HG02943 (cell line): ENCODE measurements around the gene NPTN.
"Not testable (repeated sequence)": the region's sequence is repeated elsewhere in the genome, so short reads cannot be mapped to it uniquely, and the experiment has no call there.

Experiments
- ATAC-seq: cut with Tn5 transposase; IDR thresholded peaks from one replicate; pipeline ENCODE4 v1.9.1; 2021; ENCODE audit warnings: mild to moderate bottlenecking, low read depth, moderate library complexity; ENCODE audit not compliant: unreplicated experiment

NPTN gene

DNA sequence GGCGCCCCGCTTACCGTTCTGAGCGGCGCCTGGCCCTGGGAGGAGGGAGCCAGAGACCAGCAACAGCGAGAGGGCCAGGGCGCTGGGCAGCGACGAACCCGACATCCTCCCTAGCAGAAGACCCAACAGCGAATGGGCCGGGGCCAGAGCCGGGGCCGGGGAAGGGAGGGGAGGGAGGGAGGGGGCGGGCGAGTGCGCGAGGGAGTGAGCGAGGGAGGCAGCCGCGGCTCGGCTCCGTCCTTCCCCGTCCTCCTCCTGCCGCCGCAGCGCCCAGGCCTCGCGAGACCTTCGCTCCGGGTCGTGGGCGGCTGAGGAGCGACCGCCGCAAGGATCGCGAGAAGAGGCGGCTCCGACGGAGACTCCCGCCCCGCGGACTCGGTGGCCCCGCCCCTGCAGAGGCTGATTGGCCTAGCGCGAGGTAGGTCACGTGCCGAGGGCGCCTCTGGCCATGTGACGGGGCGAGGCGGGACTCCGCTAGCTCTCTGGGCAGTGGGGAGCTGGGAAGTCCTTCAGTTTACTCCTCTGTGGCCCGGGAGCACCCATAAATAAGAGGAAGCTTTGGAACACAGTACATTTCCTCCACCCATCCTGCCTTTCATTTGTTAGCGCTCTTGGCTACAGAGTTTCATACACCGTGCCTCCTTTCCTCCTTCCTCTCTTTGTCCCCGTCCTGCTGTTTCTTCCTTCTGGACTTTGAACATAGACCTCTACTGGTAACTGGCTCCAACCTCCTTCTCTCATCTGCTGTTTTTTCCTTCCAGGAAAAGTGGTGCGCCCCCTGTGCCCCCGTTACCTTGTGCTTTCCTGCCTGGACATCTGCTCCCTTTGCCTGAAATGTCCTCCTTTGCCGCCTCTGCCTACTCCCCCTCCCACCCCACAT is at the start of gene NPTN:
TSS of gene NPTN (minus strand) at position 279 of the 880 bp plus-strand sequence. CDS start at position 105, 174 bp downstream.
- ATAC-seq = peak; percentile 88

DNA sequence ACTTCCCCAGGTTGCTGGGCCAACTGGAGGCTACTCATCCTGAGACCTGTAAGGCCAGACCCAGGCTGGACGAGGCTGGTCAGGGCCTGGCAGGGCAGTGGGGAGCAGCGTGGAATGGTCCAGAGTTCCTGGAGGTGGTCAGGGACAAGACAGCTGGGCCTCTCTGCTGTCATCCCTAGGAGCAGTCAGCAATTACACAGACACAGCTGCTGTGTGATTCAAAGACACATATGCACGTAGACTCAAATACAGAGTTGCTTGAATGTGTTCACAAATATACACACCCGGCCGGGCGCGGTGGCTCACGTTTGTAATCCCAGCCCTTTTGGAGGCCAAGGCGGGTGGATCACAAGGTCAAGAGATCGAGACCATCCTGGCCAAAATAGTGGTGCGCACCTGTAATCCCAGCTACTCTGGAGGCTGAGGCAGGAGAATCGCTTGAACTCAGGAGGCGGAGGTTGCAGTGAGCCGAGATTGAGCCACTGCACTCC is 49.5 kb upstream of the NPTN start:
- no peak for ATAC-seq

DNA sequence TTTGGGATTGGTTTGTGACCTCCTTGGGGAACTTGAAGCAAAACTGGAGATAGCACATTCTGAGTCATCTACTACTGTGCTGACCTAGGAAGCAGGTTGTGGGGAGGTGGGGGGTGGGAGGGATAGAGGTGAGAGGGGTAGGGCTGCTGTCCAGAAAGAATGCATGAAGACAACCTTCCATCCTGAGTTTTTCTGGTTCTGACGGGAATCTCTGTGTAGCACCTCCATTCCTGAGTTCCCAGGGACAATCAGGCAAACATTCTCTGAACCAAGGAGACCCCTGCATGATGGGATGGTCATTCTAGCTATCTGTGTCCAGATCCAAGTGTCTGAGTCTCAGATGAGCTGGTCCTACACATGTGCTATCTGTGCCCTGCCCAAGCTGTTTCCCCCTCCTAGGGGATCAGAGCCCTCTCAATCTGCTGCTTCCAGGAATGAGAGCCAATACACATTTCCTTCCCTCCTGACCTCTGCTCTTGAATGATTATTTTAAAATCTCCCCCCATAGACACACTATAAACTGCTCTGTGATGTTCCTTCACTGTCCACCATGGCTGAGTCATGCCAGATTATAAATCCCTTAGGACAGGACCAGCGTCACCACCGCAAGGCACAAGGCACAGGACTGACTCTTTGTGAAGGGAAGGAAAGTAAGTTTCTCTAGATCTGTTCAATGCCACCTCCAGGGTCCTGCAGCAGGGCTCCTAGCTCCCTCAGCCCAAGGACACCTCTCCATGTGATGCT is 48.8 kb upstream of the NPTN start:
- ATAC-seq = no peak

DNA sequence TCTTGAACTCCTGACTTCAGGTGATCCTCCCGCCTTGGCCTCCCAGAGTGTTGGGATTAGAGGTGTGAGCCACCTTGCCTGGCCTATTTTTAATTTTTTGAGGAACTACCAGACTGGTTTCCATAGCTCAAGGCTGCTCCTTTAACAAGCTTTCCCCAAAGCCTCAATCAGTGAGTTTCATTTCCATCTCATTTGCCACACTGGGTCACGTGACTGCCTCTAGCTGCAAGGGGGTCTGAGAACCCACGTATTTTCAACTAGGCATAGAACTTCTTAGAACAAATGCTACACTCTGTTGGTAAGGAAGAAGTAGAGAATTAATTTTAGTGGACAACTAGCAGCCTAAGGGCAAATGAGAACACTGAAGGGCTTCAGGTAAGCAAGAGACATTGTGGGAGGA is 47.9 kb upstream of the NPTN start:
- no peak for ATAC-seq

DNA sequence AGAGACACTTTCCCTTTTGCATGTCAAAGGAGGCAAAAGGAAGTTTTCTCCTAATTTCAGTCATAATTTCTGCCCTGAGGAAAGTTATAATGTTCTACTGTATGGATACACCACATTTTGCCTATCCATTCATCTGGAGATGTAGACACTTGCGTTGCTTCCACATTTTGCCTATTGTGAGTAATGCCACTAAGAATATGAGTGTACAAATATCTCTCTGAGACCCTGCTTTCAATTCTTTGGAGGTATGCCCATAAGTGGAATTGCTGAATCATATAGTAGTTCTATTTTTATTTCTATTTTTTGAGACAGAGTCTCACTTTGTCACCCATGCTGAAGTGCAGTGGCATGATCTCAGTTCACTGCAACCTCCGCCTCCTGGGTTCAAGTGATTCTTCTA is 47.4 kb upstream of the NPTN start:
- ATAC-seq = no peak

DNA sequence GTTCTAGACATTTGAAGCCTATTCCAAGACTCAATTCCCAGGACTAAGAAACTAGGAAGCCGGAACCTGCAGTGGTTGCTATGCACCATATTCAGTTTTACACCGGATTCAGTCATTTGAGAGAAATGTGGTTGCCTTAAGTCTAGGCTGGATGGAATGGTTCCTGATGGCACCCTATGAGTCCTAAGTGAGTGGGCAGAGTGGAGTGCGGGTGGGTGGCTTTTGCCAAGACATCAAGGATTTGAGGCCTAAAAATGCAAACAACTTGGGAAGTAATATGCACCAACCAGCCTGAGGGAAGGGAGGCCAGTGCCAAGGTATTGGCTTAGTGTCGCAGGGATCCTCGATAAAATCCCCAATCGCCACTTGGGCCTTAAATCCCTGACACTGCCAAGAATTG is 46.8 kb upstream of the NPTN start:
- no peak for ATAC-seq

DNA sequence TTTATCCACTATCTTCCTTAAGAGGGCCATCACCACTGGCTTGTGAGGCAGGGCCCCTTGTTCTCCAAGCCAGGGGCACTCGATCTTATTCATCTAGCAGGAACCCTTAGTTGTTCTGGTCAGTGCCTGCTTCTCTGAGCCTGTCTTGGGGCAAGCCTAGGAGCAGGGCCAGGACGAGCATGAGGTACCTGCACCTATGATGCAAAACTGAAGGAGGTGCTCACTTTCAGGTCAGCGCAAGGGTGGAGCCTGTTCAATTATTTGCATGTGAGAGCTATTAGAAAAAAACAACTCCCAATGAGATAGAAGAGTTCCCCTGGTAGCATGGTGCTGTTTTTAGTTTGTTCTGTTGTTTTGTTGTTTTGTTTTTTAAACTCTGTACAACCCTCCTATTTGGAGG is 46.0 kb upstream of the NPTN start:
- no peak for ATAC-seq

DNA sequence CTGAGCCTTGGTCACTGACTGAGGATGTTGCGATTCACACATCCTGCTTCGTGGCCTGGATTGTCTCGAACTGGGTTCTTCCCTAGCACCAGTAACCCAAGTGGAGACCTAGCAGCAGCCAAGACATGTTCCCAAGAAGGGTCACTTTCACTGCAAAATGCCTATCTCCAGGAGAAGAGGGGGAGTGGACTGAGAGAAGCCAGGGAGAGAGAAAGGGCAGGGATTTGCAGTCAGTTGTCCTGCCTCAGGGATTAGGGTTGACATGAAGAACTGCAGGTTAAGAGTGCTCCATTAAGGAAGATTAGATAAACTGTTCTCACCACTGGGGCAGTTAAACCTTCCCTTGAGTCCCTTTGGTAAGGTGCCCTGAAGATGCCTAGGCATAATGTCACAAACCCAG is 45.3 kb upstream of the NPTN start:
- ATAC-seq = no peak

DNA sequence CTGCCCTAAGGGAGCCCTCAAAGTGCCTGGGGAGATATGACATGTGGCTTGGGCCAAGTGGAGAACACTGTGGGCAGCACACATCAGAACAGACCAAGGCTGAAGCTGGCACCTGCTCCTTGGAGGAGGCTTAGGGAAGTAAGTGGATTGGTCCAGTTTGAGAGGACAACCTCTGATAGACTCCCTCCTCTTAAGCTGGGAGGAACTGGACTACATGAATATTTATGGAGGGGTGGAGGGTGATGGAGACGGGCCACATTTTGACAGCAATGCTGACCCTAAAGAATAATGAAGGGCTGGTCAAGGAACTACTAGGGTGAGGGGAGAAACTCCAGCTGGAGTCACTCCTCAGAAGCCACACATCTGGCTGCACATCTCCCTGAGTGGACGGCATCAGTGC is 44.5 kb upstream of the NPTN start:
- no peak for ATAC-seq

DNA sequence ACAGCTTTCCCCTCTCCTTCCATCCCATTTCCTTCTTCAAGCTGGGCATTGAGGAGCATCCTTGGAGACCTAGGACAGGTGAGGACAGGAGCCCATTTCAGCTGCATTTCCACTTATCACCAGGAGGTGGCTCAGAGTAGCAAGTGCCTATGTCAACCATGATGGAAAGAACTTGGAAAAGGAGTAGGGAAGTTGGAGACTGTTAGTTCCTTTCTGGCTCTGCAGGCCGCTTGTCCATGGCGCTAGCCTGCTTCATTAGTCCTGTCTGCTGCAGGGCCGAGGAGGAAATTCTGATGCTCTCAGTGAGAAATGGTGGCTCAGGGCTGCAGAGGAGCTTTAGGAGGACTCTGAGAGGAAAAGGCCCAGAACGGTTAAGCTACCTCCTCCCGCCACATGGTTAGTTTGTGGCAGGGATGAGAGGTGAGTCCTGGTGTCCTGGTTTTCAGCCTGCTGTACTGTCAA is 44.0 kb upstream of the NPTN start:
- ATAC-seq = no peak

DNA sequence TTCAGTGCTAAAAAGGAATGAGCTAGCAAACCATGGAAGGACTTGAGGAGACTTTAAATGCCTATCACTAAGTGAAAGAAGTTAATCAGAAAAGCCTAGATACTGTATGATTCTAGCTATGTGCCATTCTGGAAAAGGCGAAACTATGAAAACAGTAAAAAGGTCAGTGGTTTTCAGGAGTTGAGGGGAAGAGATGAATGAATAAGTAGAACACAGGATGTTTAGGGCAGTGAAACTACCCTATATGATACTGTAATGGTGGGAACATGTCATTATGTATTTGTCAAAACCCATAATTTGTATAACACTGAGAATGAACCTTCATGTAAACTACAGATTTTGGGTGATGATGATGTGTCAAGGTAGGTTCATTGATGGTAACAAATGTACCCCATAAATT is 41.4 kb upstream of the NPTN start:
- ATAC-seq = no peak

DNA sequence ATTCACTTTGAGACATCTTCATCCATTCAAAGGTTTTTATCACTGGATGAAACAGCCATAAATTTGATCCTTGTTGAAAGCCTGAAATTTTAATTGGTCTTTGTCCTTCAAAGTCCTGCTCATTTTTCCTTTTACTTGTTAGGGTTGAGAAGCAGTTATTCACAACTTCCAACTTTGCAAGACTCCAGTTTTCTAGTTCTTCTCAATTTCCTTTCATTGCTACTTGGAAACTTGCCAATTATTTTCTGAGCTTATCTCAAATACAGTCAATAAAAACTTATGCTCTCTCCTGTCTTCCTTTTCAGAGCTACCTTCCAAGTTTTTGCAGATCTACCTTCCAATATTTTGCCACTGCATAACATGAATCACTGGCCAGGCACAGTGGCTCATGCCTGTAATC is 27.3 kb upstream of the NPTN start:
- ATAC-seq = no peak

DNA sequence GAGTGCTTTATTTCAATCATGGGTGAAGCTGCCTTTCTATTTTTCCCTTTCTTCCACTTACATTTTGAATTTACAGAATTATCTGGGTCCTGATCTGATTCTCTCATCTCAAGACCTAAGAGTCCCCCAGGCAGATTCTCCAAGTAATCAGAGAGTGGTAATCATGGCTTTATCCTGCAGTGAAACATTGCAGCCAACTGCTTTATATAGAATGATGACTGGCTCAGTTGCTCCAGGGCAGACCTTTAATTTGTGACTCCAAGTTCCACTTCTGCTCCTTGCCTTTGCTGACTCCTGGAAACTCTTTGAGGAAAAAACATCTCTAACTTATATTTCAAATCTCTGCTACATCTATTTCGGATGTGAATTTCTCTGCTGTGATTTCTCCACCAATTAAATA is 25.5 kb upstream of the NPTN start:
- ATAC-seq = no peak

DNA sequence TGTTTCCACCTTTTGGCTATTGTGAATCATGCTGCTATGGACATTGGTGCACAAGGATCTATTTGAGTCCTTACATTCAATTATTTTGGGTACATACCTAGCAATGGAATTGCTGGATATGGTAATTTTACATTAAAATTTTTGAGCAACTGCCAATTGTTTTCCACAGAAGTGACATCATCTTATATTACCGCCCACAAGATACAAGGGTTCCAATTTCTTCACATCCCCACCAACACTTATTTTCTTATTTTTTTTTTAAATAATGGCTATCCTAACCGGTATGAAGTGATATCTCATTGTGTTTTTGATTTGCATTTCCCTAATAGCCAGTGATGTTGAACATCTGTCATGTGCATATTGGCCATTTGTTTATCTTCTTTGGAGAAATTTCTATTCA is 22.5 kb upstream of the NPTN start:
- no peak for ATAC-seq

DNA sequence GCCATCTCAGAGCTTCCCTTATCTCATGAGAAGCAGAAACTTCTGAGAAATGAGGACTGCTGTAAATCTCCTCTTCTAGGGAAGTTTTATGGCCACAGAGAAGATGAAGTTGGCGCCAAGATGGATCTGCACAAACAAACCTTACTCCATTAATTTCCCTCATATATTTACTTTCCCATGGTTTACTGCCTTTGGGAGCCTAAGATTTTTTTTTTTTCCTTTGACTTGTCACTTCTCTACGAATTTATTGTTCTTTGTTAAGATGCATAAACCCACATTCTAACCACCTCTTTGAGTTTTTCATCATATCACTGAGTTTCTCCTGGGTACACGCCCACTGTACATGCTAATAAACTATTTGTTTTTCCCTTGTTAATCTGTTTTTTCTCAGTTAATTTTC is 21.5 kb upstream of the NPTN start:
- no peak for ATAC-seq

DNA sequence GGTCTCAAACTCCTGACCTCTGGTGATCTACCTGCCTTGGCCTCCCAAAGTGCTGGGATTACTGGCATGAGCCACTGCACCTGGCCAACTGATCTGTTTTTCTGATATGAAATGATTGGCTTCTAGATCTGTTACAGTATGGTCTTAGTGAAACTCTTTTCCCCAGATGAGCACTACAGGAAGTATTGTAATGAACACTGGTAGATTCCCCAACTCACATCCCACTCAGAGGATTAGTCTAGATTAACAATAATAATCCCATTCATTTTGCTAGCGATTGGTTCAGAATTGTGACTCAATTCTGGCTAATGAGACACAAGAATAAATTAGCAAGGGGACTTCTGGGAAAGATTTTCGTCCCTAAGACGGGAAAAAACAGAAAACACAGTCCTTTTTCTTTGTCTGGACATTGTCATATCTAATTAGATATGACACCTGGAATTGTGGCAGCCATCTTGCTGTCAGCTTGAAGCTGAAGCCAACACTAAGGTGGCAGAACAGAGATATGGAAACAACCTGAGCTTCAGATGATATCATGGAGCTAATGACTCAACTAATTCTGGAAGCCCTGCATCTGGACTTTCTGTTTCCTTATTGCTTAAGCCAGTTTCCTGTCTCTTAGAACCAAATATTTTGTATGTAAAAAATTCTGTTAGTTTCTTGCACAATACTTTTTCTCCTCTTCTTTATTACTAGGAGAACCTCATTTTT is 17.4 kb upstream of the NPTN start:
- ATAC-seq = no peak

DNA sequence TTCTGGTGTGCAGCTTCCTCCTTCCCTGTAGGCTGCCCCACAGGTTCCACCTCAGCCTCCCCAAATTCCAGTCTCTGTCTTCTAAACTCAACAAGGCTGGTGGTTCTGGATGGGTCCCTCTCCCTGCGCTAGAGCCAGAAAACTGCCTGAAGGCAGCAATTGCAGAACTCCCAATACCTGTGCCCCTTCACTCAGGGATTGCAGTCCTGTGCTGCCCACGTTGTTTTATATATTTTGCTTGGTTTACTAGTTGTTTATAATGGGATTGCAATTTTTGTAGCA is 14.8 kb upstream of the NPTN start:
- no peak for ATAC-seq

DNA sequence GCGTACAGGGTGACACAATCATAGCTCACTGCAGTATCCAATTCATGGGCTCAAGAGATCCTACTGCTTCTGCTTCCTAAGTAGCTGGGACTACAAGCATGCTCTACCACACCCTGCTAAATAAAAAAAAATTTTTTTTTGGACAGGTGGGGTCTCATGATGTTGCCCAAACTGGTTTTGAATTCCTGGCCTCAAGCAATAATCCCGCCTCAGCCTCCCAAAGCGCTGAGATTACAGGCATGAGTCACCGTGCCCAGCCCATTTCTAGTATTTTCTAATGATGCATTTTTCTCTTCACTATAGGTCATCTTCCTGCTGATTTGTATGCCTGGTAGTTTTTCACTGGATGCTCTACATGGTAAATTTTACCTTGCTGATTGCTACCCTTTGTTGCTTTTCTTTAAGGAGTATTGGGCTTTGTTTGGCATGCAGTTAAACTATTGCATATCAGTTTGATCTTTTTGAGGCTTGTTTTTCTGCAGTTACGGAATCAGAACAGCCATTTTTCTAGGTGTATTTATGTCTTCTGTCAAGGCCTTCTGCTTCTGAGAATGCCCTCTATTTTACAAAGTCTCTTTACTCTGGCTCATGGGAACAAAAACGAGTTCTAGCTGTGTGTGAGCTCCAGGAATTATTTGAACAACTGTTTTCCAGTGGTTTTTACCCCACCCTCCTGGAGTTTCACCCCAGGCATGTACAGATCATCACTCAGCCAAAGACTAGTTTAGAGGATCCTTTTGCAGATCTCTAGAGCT is 14.2 kb upstream of the NPTN start:
- ATAC-seq = no peak

DNA sequence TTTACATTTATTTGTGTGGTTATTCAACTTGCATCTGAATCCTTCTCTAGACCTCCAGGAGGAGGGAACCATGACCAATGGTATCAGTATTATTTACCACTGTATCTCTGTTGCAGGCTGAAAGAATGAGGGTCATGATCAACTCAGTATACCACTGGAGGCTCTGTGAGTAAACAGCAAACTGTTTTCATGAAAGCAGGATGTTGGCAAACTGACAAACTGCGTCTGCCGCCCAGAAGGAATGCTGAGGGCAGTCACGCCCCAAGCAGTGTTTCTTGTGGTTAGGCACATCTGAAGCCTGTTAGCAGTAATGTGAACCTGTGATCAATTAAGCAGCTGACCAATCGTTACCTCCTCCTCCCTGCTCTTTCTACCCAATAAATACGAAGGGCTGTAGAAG is 6.3 kb upstream of the NPTN start:
- ATAC-seq = not testable (repeated sequence)

DNA sequence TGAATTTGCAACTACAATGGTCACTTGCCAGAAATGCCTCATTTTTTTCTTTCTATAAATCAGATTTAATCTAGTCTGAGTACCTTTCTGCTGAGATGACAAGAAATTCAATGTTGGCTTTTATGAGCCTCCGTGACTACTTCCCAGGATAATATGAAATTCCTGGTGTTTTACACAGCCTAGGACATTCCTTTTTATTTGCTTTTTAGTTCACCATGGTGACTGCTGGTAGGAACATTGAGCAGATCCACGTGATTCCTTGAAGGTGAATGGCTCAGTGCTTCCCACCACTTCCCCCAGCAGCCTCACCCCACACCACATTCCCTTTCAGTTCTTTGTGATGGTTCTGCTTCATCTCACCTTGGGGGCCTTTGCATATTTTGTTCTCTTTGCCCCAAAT is 4.3 kb upstream of the NPTN start:
- no peak for ATAC-seq
